HL-60 (cell line): ENCODE measurements around the gene OPA1.

Source experiments
- DNase-seq, 2 experiments: peaks; one replicate each; pipeline ENCODE4 v3.0.0-alpha.2; 2010 to 2020; ENCODE audit warnings: low read depth in 1 of 2, low spot score in 1 of 2
- H3K27ac ChIP-seq: fragments of 250-450 bp; sonication (Bioruptor Pico); replicated peaks from 2 replicates; pipeline ENCODE4 v1.5.1; 2020; ENCODE audit warnings: mild to moderate bottlenecking, moderate library complexity
- H3K27me3 ChIP-seq: fragments of 250-450 bp; sonication (Bioruptor Pico); 2 replicates; pipeline ENCODE4 v1.5.1; 2021; ENCODE audit warnings: mild to moderate bottlenecking, moderate library complexity; ENCODE audit not compliant: insufficient read depth, poor library complexity, severe bottlenecking
- H3K4me3 ChIP-seq: replicated peaks from 2 replicates; pipeline ENCODE4 v1.5.1; 2011; ENCODE audit warnings: mild to moderate bottlenecking, control low read depth, low read length; ENCODE audit not compliant: insufficient read depth
- GABPA ChIP-seq: IDR thresholded peaks from 2 replicates; pipeline ENCODE4 v1.6.1; 2012; ENCODE audit warnings: low read depth
- POLR2AphosphoS5 ChIP-seq: IDR thresholded peaks from 2 replicates; pipeline ENCODE4 v1.6.1; 2012; ENCODE audit warnings: low read depth
- SPI1 ChIP-seq: IDR thresholded peaks from 2 replicates; pipeline ENCODE4 v1.6.1; 2012; ENCODE audit warnings: low read depth, mild to moderate bottlenecking, borderline replicate concordance
- TF ChIP-seq, protein P1 (sequence below): IDR thresholded peaks from one replicate; pipeline ENCODE4 v1.5.1; 2011; ENCODE audit warnings: low read length, control low read depth, inconsistent platforms; ENCODE audit not compliant: insufficient read depth
- TF ChIP-seq, protein P2 (sequence below): IDR thresholded peaks from 2 replicates; pipeline ENCODE4 v1.6.1; 2012; ENCODE audit warnings: low read depth; ENCODE audit not compliant: insufficient replicate concordance

OPA1 gene

GRCh38 chr3:193594946-193595689 is 2.1 kb downstream of the OPA1 start:
- Histone ChIP-seq H3K27ac (no peak overlapping the region), H3K4me3 (no peak overlapping the region)
- DNase-seq: no peak

DNA sequence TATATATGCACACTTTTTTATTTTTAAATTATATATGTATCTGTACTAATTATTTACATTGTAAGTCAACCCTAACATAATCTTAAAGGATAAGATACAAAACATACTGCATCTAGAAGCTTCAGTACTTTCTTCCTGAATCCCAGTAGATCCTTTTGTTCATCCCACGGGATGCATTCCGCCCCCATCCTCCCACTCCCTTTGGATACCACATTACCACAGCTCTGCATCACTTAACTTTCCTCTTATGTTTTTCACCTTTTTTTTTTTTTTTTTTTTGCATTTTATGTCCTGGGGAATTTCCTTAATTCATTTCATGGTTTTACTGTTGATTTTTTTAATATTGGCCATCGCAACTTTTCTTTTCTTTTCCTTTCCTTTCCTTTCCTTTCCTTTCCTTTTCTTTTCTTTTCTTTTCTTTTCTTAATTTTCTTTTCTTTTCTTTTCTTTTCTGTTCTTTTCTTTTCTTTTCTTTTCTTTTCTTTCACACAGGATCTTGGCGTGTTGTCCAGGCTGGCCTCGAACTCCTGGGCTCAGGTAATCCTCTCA is 3.0 kb downstream of the OPA1 start:
- Histone ChIP-seq H3K4me3 (no peak overlapping the region), H3K27ac (no peak overlapping the region), H3K27me3 (no peaks in the 10 kb centered on the region)
- TF ChIP-seq, protein P1, sequence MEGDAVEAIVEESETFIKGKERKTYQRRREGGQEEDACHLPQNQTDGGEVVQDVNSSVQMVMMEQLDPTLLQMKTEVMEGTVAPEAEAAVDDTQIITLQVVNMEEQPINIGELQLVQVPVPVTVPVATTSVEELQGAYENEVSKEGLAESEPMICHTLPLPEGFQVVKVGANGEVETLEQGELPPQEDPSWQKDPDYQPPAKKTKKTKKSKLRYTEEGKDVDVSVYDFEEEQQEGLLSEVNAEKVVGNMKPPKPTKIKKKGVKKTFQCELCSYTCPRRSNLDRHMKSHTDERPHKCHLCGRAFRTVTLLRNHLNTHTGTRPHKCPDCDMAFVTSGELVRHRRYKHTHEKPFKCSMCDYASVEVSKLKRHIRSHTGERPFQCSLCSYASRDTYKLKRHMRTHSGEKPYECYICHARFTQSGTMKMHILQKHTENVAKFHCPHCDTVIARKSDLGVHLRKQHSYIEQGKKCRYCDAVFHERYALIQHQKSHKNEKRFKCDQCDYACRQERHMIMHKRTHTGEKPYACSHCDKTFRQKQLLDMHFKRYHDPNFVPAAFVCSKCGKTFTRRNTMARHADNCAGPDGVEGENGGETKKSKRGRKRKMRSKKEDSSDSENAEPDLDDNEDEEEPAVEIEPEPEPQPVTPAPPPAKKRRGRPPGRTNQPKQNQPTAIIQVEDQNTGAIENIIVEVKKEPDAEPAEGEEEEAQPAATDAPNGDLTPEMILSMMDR: no peak
- TF ChIP-seq, protein P2, sequence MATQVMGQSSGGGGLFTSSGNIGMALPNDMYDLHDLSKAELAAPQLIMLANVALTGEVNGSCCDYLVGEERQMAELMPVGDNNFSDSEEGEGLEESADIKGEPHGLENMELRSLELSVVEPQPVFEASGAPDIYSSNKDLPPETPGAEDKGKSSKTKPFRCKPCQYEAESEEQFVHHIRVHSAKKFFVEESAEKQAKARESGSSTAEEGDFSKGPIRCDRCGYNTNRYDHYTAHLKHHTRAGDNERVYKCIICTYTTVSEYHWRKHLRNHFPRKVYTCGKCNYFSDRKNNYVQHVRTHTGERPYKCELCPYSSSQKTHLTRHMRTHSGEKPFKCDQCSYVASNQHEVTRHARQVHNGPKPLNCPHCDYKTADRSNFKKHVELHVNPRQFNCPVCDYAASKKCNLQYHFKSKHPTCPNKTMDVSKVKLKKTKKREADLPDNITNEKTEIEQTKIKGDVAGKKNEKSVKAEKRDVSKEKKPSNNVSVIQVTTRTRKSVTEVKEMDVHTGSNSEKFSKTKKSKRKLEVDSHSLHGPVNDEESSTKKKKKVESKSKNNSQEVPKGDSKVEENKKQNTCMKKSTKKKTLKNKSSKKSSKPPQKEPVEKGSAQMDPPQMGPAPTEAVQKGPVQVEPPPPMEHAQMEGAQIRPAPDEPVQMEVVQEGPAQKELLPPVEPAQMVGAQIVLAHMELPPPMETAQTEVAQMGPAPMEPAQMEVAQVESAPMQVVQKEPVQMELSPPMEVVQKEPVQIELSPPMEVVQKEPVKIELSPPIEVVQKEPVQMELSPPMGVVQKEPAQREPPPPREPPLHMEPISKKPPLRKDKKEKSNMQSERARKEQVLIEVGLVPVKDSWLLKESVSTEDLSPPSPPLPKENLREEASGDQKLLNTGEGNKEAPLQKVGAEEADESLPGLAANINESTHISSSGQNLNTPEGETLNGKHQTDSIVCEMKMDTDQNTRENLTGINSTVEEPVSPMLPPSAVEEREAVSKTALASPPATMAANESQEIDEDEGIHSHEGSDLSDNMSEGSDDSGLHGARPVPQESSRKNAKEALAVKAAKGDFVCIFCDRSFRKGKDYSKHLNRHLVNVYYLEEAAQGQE: no peak
- TF ChIP-seq GABPA: no peak
- no peak for TF ChIP-seq SPI1
- TF ChIP-seq POLR2AphosphoS5: no peak
- no peak for DNase-seq

More at GRCh38 chr3:193594946-193595689, 2.1 kb downstream of the OPA1 start:
- TF ChIP-seq SPI1: no peak
- no peak for TF ChIP-seq GABPA
- TF ChIP-seq, protein P2: no peak
- no peak for TF ChIP-seq POLR2AphosphoS5
- TF ChIP-seq, protein P1: no peak
- no peaks in the 10 kb centered on the region for H3K27me3 ChIP-seq

DNA sequence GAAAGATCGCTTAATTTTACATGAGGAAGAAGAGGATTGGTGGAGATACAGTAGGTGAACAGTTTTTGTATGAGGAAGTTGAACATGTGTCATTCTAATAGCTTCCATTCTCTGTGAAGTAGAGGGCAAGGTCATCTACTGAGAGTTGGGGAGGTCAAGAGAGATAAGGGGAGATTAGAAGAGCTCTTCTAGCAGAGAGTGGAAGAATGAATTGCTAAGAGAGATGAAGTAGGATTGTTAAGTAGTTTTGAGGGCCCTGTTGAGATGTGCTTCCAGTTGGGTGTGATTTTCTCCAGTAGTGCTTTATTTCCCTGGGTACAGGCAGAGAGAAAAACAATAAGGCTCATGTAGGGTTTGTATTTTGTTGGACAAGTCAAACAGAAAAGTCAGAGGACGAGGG is 5.2 kb downstream of the OPA1 start:
- no peak for DNase-seq
- H3K4me3 ChIP-seq: no peak overlapping the region
- TF ChIP-seq POLR2AphosphoS5 (no peak), SPI1 (no peak), GABPA (no peak)
- TF ChIP-seq, protein P2: no peak
- TF ChIP-seq, protein P1: no peak
- H3K27ac ChIP-seq: no peak overlapping the region
- H3K27me3 ChIP-seq: no peaks in the 10 kb centered on the region
